GM19324 (cell line): ENCODE results near the gene RAD21L1.
"Not testable (repeated sequence)": the region's sequence is repeated elsewhere in the genome, so short reads cannot be mapped to it uniquely, and the experiment has no call there.

ENCODE experiments used
- ATAC-seq: cut with Tn5 transposase; IDR thresholded peaks from one replicate; pipeline ENCODE4 v1.9.1; 2021; ENCODE audit warnings: mild to moderate bottlenecking, moderate library complexity; ENCODE audit not compliant: unreplicated experiment, low FRiP score

Gene RAD21L1

DNA sequence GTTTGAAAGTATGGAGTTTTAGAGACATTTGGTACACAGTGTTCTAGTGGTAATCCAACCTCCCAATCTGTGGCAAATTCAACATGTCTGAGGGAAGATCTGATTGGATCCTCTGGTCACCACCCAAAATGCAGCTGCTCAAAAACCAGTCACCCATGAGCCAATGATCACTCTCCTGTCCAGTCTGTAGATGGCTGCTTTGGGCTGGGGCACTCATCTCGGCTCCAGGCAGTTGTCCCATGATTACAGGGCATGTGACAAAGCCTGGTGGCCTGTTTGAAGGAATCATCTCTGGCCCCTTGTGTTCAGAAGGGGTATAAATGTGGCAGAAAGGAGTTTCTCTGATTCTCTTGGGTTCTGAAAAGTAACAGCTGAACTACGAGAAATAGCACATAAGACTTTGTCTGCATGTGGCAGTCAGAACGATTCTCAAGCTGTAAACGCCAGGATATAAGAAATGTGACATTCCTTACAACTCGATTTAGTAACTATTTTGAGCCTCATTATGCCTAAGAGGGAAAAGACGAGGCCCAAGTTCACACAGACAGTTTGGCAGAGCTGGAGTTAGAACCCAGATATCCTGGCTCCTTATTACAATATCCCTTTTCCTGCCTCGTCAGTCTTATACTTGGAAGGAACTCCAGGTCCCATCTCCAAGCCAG, 26.5 kb upstream of the RAD21L1 start:
- ATAC-seq, result no peak

DNA sequence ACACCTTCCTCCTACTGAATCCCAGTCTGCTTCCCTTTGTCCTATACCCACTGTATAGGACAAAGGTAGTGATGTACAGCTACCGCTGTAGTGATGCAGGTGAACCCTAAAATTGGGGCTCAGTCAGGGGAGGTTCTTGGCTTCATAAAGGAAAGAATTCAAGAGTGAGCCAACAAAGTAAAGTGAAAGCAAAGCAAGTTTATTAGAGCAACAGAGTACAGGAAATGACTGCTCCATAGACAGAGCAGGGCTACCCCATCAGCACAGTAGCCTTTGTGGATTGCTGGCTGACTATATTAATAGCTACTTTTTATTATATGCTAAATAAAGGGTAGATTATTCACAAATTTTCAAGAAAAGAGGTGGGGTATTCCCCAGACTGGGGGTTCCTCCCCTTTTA, 25.9 kb upstream of the RAD21L1 start:
- ATAC-seq, result no peak

DNA sequence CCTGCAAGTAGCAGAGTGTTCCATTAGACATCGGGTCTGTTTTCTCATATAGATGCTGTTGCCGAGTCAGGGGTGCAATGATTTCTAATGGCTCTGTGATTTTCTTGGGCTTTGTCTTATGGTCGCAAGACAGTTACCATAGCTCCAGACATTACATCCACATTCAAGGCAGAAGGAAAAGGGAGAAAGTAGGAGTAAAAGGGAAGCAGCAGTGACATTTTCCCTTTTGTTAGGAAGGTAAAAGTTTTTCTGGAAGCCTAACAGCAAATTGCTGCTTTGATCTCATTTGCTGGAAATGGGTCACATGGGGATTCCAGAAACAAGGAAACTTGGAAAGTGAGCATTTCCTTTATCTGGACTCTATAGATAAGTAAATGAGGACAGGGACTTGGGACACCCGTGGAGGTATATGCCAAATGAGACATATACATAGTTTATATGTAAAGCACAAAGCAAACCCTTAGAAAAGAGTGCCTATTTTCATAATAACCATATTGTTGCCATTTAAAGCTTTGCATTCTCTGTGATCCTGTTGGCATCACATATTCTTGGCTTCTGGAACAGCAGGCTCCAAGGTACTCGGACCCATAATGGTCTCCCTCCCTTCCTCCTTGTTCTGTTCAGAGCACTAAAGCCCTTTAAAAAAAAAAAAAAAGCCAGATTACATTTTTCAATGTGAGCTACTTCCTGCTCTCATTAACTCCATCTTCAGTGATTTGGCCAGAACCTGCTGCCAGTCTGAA, 22.9 kb upstream of the RAD21L1 start, which contains the start of gene C20orf202:
C20orf202 (plus strand) TSS at position 693 of the 743 bp plus-strand sequence. CDS start 132 bp downstream, outside the sequence.
- no peak for ATAC-seq

DNA sequence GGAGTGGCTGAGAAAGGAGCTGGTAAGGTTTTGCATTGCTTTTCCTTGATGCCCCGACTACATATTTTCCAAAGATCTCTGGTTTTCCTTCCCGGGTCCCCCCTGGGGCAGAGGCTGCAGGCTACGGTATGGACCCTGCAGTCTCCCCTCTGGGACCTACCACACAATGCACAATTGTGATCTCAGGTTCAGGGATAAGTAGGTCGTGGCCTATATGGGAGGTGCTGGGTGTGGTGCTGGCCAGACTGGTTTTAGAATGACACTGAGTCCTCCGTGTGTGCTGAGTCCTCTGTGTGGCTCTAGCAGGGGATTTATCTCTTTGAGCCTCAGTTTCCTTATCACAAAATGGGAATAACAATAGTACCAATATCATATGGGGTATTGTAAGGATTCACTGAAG, 22.2 kb upstream of the RAD21L1 start:
- no peak for ATAC-seq

DNA sequence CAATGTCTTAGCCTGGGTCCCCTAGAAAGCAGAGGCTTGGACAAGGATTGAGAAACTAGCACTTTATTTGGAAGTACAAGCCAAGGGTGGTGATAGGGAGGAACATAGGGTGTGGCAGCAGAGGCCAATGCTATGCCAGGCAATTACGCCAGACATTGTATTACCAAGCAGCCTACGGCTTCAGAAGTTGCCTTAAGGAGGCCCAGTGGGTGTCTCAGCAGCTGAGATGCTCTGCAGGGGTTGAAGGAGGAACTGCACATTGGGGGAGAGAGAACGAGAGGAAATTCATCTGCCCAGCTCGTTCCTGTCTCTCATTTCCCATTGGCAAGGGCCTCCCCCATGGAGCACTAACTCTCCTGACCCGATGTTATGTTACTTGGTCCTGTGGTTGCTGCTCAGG, 21.7 kb upstream of the RAD21L1 start:
- no peak for ATAC-seq

DNA sequence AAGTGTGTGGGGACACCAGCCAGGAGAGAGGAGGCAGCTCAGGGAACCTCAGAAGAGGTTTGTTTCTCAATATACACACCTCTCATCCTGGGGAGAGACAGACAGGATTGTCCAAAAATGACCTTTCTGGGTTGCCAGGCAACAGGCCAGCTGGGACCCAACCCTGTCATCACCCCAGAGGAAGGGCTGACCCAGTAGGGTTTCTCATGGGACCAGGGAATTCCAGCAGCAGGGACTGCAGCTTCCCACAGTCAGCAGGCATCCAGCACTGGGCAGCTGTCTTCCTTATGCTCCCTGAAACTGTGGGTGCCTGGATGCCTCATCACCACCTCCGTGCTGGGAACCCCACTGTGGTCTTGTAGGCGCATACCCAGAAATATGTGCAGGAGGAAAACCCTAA, 21.3 kb upstream of the RAD21L1 start:
- no peak for ATAC-seq

DNA sequence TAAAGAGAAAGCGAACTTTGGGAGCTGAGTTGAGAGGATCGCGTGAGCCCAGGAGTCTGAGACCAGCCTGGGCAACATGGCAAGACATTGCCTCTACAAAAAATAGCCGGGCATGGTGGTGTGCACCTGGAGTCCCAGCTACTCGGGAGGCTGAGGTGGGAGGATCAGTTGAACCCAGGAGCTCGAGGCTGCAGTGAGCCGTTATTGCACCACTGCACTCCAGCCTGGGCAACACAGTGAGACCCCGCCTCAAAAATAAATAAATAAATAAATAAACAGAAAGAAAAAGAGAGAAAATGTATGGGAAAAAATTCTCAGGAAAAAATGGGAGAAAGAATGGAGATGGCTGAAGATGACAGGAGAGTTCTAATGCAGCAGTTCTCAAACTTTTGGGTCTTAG, 20.0 kb upstream of the RAD21L1 start:
- no peak for ATAC-seq

DNA sequence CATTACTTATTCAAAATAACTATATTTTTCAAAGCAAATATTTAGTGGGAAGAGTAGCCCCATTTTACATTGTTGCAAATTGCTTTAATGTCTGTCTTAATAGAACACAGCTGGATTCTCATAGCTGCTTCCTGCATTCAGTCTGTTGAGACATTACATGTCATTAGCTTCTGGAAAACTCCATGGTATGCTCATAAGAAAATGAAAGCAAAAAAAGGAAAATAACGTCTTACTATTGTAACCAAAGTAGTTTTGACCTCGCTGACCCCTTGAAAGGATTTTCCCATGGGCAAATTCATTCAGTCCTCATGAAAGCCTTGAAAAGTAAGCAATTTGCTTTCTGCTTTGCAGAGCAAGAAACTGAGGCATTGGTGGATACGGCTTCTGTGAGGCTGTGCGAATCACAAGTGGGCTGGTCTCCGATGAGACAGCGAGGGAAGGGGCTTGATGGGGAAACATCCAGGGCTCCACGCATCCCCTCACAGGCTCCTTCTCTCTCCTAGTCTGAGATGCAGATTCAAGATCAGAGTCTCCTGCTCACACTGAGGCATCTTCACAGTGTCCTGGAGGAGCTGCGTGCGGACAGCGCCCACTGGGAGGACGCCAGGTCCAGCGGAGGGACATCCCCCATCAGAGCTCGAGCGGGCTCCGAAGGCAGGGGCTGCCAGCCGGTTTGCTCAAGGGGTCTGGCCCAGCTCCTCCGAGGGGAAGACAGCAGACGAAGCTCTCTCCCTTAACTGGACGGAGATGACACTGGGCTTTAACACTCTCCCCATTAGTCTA, 19.3 kb upstream of the RAD21L1 start:
- no peak for ATAC-seq

DNA sequence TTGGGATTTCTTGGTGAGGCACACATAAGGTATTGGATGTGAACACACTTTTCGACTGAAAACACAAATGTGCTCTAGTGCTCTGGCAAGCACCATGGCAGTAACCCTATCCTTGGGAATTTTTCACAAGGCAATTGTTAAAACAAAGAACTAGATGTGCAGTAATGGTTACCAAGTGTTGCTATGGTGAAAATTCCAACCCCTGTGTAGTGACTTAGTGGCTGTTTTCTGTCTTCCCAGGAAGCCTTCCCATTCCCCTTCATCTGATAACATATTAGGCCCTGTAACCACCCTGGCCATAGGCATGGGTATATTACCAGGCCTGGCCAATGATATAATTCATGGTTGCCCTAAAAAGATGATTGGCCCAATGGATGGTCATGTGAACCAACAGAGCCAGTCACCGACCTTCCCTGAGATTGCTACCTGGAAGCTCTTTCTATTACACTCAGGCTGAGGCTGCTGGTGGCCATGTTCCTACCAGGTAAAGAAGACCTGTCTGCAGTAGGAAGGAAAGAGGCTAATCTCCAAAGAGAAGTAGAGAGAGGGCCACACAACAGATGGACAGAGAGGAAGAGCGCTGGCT, 18.5 kb upstream of the RAD21L1 start:
- no peak for ATAC-seq

DNA sequence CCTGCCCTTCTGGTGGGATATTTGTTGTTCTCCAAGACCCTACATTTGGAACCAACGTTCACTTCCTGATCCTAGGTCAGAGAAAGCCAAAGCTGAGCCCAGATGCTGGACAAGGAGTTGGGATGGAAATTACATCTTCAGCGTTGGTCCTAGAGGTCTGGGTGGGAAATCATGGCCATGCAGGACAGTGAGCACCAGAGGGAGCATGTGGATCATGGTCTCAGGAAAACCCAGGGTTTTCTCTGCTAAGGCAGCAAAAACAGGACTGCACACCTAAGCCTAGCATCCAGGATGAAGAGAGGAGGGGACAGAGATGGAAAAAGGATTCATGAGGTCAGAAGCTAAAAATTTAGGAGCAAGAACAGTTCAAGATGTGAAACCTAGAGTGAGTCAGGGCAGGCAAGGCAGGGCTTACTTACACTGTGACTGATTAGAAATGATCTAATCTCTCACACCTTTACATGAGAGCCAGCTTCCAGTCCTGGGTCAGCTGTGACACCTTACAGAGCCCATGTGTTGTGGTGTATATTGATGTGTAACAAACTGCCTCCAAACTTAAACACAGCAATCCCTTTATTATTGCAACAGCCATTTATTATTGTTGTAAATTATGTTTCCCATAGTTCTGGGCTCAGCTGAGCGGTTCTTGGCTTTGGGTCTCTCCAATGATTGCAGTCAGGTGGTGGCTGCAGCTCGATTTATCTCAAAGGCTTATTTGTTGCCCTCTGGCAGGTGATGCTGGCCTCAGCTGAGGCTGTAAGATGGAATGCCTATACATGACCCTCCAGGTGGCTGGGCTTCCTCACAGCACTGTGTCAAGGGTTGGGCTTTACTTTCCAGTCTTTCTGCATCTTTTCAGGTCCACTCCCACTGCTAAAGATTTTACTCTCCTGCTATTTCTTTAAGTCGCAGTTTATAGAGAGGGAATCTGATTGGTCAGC, 16.1 kb upstream of the RAD21L1 start:
- ATAC-seq, result no peak

DNA sequence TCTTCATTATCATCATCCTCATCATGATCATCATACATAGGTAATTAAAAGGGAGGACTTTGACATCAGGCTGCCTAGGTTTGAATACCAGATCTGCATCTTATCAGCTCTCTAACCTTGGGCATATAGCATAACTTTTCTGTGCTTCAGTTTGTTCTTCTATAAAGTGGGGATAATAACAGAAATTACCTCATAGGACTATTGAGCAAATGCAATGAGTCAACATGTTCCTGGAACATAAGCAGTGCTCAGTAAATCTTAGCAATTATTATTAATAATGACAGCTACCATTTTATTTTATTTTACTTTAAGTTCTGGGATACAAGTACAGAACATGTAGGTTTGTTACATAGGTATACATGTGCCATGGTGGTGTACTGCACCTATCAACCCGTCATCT, 15.3 kb upstream of the RAD21L1 start:
- ATAC-seq, result no peak

DNA sequence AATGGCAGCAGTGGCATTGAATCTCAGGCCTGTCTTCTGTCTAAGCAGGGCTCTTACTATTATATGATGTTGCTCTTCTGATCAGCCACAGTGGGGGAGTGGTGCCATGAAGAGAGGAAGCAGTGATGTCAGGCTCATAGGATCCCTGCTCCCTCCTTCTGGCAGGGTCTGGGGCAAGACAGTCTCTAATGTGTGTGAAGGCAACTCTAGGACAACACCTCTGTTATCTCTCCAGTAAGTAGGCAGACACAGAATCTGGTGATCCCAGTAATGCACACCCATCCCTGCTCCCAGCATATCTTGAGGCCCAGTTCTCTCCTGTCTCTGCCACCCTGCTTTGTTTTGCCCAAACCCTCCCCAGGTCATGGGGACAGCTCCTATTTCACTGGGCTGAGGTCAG, 13.8 kb upstream of the RAD21L1 start:
- no peak for ATAC-seq

DNA sequence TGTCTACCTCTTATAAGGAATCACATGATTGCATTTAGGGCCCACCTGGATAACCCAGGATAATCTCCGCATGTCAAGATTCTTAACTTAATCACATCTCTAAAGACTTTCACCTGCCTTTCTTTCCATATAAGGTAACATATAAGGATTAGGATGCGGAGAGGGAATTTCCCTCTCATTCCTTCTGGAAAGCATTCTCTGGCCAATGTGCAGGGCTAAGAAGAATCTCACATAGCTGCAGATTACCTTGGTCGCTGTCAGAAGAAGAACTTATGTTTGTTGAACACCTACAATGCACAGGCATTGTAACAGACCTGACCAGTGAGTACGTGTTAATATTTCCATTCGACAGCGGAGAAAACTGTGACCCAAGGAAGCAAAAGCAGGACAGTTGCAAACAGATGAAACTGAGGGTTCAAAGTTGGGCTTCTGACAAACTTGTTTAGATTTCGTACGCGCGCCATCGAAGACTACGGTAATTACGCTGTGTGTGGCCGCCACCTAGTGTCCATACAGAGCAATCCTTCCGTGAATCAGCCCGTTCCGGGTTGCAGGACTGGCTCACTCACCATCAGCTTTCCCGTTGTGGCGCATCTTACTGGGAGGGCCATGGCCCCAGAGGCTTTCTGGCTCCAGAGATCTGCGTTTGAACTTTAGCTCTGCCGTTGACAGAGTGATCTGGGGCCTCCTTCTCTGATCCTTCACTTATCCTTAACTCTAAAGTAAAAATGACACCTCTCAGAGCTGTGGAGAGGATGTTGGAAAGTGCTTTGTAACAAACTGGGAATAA, 13.0 kb upstream of the RAD21L1 start:
- ATAC-seq, result no peak

DNA sequence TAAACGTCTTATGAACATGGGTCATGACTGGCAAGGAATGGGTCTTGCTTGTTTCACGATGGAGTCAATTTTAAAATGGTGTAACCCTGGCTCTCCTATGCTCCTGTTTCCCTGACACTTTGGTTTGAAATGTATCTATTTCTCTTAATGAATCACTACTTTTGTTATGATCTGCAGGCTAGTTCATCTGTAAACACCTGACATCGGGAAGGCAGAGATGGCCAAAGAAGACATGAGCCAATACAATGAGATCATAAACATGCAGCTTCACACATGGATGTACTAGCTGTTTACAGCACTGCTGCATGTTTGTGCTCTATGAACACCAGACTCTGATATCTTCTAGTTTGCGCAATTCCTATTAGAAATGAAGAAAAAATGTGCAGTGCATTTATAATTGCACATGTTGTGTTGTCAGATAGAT, 11.0 kb upstream of the RAD21L1 start:
- no peak for ATAC-seq

DNA sequence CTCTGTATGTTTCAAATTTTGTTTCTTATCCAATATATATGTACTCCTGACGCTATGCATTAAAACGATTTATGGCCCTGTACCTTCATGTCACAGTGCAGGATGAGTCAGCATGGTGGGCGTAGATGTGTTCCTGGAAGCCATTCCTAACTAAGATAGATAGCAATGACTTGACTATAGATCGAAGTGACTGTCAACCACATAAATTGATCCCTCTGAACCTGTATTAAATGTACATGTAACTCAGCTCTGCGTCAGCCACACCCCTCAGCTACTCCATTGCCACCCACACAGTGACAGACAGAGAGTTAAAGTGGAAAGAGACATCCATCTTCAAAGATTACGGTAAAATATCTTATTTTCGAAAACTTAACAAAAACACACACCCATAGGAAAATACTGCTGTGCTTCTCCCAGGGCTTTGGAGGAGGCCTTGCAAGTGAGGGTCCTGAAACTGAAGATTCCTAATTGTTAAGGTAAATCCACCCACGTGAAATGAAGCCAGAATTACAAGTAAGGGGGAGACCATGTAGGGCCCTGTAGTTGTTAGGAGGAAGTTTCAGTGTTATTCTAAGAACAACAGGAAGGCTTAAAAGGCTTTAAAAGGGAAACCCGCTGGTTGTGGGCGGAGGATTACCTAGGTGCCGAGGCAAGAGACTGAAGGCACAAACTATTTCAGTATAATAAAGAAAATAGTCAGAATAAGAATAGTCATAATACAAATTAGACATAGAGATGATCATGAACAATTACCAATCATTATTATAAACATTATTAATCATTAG, 10.3 kb upstream of the RAD21L1 start:
- no peak for ATAC-seq

DNA sequence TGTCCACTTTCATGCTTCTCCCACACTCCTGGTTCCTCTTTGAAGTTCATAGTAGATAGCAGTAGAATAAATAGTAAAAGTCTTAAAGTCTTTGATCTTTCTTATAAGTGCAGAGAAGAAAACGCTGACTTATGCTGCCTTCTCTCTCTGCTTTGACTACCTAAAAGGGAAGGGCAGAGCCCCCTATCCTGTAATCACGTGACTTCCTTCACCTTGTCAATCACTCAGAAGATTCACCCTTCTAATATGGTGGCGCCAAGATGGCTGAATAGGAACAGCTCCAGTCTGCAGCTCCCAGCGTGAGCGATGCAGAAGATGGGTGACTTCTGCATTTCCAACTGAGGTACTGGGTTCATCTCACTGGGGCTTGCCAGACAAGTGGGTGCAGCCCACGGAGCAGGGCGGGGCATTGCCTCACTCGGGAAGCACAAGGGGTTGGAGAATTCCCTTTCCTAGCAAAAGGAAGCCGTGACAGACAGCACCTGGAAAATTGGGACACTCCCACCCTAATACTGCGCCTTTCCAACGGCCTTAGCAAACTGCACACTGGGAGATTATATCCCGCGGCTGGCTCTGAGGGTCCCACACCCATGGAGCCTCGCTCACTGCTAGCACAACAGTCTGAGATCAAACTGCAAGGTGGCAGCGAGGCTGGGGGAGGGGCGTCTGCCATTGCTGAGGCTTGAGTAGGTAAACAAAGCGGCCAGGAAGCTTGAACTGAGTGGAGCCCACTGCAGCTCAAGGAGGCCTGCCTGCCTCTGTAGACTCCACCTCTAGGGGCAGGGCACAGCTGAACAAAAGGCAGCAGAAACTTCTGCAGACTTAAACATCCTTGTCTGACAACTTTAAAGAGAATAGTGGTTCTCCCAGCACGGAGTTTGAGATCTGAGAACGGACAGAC, 9.1 kb upstream of the RAD21L1 start:
- ATAC-seq, result not testable (repeated sequence)

DNA sequence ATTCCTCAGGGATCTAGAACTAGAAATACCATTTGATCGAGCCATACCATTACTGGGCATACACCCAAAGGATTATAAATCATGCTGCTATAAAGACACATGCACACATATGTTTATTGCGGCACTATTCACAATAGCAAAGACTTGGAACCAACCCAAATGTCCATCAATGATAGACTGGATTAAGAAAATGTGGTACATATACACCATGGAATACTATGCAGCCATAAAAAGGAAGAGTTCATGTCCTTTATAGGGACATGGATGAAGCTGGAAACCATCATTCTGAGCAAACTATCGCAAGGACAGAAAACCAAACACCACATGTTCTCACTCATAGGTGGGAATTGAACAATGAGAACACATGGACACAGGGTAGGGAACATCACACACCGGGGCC, 3.1 kb upstream of the RAD21L1 start:
- not testable (repeated sequence) for ATAC-seq
